Kidney capillary endothelial cell (primary cell): ENCODE measurements around the gene SNRPA1.

ENCODE experiments used
- DNase-seq: peaks from one replicate; pipeline ENCODE4 v3.0.0-alpha.2; 2018; ENCODE audit warnings: low spot score

SNRPA1 gene

DNA sequence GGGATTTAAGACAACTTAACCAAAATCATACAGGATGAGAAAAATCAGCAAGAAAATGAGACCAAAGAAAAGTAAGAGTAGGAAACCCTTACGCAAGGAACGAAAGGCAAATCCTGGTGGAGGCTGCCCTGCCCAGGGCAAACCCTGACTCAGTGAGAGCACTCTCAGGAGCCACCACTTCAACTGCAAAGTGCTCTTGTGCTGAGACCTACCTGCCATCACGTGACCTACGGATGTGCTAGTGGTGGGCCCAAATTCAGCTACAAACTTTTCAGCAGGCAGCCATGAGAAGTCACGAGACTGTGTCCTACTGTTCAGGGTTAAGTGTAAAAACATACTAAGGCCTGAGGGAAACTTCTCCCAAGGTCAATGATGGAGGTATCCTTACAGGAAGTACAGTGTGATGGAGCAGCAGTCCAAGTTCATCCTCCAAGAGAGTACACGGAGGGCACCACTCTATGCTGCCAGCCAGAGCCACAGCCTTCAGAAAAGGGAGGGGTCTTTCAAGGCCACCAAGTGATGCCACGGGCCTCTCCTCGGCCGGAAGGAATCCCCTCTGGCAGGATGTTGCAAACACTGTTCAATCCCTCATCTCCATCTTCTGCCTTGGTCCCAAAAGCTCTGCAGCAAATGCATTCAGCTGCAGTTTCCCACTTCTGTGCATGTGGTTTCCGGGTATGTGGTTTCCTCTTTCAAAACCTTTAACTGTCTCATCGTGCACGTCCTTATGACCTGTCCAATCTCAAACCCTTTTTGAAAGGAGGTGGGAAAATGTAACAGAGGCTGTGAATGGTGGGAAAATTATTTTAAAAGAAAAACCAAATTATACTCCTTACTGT is 52.7 kb downstream of the SNRPA1 start:
- DNase-seq, result no peak

DNA sequence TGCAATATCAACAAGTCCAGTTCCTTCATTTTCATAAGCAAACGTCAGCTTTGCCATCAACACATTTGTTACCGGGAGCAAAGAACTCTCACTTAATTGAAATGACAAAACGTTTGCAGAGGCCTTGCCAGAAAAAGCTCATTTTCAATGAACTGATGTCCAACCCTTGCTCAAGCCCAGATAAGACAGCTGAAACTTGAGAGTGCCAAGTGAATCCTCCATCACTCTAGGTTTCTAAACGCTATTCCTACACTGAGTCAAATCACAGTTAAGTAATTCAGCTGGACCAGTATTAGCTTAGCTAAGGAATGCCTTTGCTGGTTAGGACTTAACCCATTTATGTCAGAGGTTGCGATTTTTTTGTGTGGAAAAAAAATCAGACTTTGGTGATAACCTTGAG is 54.7 kb downstream of the SNRPA1 start:
- no peak for DNase-seq

DNA sequence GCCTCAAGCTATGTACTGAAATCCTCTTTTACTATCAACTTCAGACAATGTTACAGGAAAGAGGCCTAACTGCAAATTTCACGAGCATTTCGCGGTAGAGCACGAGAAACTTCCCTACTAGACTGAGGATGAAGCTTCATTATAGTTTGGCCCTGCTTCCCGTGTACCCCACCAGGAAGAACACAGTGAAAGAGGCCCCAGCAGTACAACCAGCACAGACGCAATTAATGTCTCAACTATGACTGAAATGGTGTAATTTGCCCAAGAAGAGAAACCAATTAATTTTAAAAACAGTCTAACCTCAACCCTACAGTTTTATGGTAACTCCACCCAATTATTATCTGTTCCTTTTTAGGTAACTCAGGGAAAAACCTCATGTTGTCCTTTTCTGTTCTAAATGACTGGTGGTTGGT is 55.3 kb downstream of the SNRPA1 start:
- DNase-seq, result no peak

DNA sequence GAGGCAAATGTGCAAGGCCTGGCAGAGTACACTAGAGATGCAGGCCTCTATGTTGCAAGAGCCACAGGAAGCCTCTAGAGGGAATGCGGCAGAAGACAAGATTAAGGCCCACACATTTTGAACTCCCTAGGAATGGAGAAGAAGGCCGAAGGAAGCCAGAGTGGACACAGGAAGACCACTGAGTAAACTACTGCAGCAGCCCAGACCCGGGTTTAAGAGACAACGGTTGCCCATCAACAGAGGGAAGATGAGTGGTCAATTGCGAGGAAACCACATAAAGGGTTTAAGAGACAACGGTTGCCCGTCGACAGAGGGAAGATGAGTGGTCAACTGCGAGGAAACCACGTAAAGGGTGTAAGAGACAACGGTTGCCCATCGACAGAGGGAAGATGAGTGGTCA is 57.8 kb downstream of the SNRPA1 start:
- DNase-seq, result no peak

DNA sequence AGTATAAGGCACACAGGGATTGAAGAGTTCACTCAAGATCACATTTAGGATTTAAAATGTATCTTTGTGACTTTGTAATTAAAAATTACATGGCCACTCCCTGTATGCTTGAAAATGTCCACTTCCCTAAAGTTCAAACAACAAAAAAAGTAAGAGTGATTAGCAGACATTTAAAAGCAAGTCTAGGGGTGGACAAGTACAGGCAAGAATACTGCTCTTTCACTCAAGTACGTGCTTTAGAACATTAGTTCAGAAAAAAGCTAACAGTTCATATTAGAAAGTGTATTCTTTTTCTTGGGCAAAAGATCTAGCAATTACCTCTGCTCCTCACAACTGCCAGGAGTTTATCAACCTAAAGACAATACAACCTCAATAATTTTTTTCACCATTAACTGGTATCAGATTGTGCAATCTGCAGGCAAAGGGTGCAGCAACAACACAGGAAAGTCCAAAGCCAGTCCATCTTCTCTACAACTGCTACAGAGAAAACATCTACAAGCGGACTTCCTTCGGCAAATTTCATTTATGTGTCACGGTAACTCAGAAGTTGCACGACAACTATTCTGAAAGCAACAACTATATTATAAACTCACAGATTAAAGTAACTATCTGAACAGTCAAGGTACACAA is 61.3 kb downstream of the SNRPA1 start:
- no peak for DNase-seq

DNA sequence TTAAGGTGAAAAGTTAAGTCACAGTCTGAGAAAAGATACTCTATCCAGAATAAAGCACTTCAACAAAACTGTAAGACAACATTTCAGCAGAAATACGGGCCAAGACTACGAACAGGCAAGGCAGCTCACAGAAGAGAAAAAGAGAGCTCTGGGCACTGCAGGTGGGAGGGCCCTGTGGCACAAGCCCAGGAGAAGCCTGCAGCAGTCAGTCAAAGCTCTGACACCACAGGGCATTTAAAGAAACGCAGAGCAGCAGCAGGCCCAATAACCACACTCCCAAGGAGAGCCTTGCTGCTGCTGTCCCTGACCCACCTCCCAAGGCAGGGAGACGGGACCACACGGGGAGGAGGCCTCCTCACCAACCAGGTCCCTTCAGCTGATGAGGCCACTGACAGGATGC is 62.4 kb downstream of the SNRPA1 start:
- DNase-seq, result no peak
